Heart left ventricle (tissue), 16 donors: ENCODE data around the gene ELOB. TPM values are rescaled to one million over a fixed set of nuclear protein-coding genes. Genes with fewer than 3 reads are reported as not detected.

Experiments used
- ATAC-seq, 4 donors: fragments of 200-7000 bp; cut with Tn5 transposase; one replicate each; pipeline ENCODE4 v1.9.1; 2020 to 2022; ENCODE audit warnings: moderate library complexity in 4 of 4, mild to moderate bottlenecking in 3 of 4, moderate number of reproducible peaks in 1 of 4
- DNase-seq, 5 donors: peaks; one replicate each; pipeline ENCODE4 v3.0.0-alpha.2; 2020
- H3K27ac ChIP-seq, 12 donors: fragments of 200-600 bp; sonication (generic) in 4 of 12; one replicate each; pipeline versions ENCODE4 v1.5.0 to v1.8.0; 2016 to 2022; ENCODE audit warnings: mild to moderate bottlenecking in 2 of 12
- H3K27me3 ChIP-seq, 9 donors: fragments of 200-600 bp; sonication (generic) in 2 of 9; one replicate each; pipeline versions ENCODE4 v1.5.1 to v1.8.0; 2016 to 2022; ENCODE audit warnings: mild to moderate bottlenecking in 3 of 9
- H3K36me3 ChIP-seq, 9 donors: fragments of 200-600 bp; sonication (generic) in 2 of 9; one replicate each; pipeline versions ENCODE4 v1.5.0 to v1.8.0; 2018 to 2022; ENCODE audit warnings: mild to moderate bottlenecking in 2 of 9
- H3K4me1 ChIP-seq, 12 donors: fragments of 200-600 bp; sonication (generic) in 4 of 12; one replicate each; pipeline versions ENCODE4 v1.5.0 to v1.8.0; 2016 to 2022; ENCODE audit warnings: mild to moderate bottlenecking in 3 of 12
- H3K4me3 ChIP-seq, 12 donors: fragments of 200-600 bp; sonication (generic) in 4 of 12; one replicate each; pipeline versions ENCODE4 v1.5.0 to v1.8.0; 2017 to 2022; ENCODE audit warnings: mild to moderate bottlenecking in 9 of 12, moderate library complexity in 4 of 12
- H3K9me3 ChIP-seq, 12 donors: fragments of 200-600 bp; sonication (generic) in 4 of 12; one replicate each; pipeline versions ENCODE4 v1.5.0 to v1.8.0; 2016 to 2022; ENCODE audit warnings: mild to moderate bottlenecking in 1 of 12
- POLR2A ChIP-seq, 2 donors: fragments of 450-650 bp; IDR thresholded peaks; one replicate each; pipeline ENCODE4 v1.6.1; 2017; ENCODE audit warnings: antibody characterized with exemption in 2 of 2, mild to moderate bottlenecking in 2 of 2, moderate library complexity in 2 of 2
- WGBS, 4 donors: extraction: QIAGEN DNeasy Blood & Tissue Kit in 2 of 4; methylation state at CpG; one replicate each; pipeline versions ENCODE4 v1.1.5 to v1.1.7; 2013 to 2018; 5-methylcytosine and 5-hydroxymethylcytosine counted together
- intact Hi-C, 10 donors: fragments of 100-400 bp; cut with DNase I; formaldehyde crosslinking; loops; one replicate each; pipeline versions ENCODE4 v1.11.1 to v1.14.2; 2022
- long read RNA-seq, 3 donors: library from polyadenylated mRNA; unstranded; transcript quantifications; one replicate each; pipeline ENCODE4 v2.0.0, GENCODE V29; 2020 to 2021
- polyA plus RNA-seq, 2 donors: library from polyadenylated mRNA; stranded (reverse); fragments of 200-250 nt; gene quantifications; one replicate each; pipeline ENCODE4 v1.2.3, GENCODE V29; 2013
- total RNA-seq, 9 donors: library from RNA; depleted of rRNA in 2 of 9; stranded (reverse); fragments of >200 nt in 2 of 9; fragmentation: NEBNext Ultra II Directional in 3 of 9; extraction: Animal tissue kit (Norgen Biotek cat#: 25700) in 3 of 9; gene quantifications; one replicate each; pipeline versions ENCODE4 v1.1.0 to v1.2.4, GENCODE V29; 2016 to 2023
- TF ChIP-seq, protein P1 (sequence below), 12 donors: fragments of 200-600 bp; sonication (generic) in 4 of 12; IDR thresholded peaks; one replicate each; pipeline versions ENCODE4 v1.5.0 to v1.8.0; 2018 to 2022; ENCODE audit warnings: antibody characterized with exemption in 12 of 12, mild to moderate bottlenecking in 5 of 12
- donor health status: ischemic (EF 13 %, LVEDD 7.1; RV severe dilation, severe dysfunction).
- donor health status: healthy with polysubstance abuse.
- donor health status: DM: no; HTN: yes; CAD: no.
- donor health status: DM: no; HTN: no; CAD: no.
- donor health status: ischemic (EF 25% LVEDD 6.9; RV normal size, moderate dysfunction).
- donor health status: ischemic (EF 25% LVEDD 5.7; RV mildly dilated, moderate dysfunction).
- donor health status: healthy.
- donor health status: DM: yes; HTN: yes; CAD: no.
- donor health status: ischemic (EF 35%, LVEDD 5.7; RV mildly dilated, moderate dysfunction).
- donor health status: nonischemic (EF 11% LVEDD 7.7; RV severe dilation, severe dysfunction).
- donor health status: DM: yes; HTN: yes; CAD: no.
- donor health status: PGD.
- donor health status: ischemic (EF 29% LVEDD 5.4; RV normal size, mild dysfunction).
- donor health status: nonischemic (EF 23%, LVEDD 6.1; RV moderate dilation, normal function).

ELOB gene
- total RNA-seq, result 1,000 to 10,000 TPM in 1 of 9 donors, 100 to 1,000 TPM in 8; 213 to 1,067 (median 294) TPM
- 100 to 1,000 TPM; 462 to 926 TPM for polyA plus RNA-seq
- long read RNA-seq, donor 1, transcript ELOB-203 (4 exons, 991 nt), result major isoform, 160 of 241 reads
- long read RNA-seq, donor 1, transcript ELOB-202 (3 exons, 997 nt), result minor isoform, 71 of 241 reads
- long read RNA-seq, donor 1, partial matches to known transcripts, result 7 of 241 reads
- long read RNA-seq, donor 1, other reads (novel, unspliced or antisense), result 0 of 241 reads
- long read RNA-seq, donor 2, transcript ELOB-203 (4 exons, 991 nt), result major isoform, 60 of 102 reads
- long read RNA-seq, donor 2, transcript ELOB-202 (3 exons, 997 nt), result minor isoform, 36 of 102 reads
- long read RNA-seq, donor 2, partial matches to known transcripts, result 5 of 102 reads
- long read RNA-seq, donor 2, other reads (novel, unspliced or antisense), result 0 of 102 reads
- long read RNA-seq, donor 3, transcript ELOB-203 (4 exons, 991 nt), result major isoform, 106 of 168 reads
- long read RNA-seq, donor 3, transcript ELOB-202 (3 exons, 997 nt), result minor isoform, 53 of 168 reads
- long read RNA-seq, donor 3, partial matches to known transcripts, result 4 of 168 reads
- long read RNA-seq, donor 3, other reads (novel, unspliced or antisense), result 4 of 168 reads

DNA sequence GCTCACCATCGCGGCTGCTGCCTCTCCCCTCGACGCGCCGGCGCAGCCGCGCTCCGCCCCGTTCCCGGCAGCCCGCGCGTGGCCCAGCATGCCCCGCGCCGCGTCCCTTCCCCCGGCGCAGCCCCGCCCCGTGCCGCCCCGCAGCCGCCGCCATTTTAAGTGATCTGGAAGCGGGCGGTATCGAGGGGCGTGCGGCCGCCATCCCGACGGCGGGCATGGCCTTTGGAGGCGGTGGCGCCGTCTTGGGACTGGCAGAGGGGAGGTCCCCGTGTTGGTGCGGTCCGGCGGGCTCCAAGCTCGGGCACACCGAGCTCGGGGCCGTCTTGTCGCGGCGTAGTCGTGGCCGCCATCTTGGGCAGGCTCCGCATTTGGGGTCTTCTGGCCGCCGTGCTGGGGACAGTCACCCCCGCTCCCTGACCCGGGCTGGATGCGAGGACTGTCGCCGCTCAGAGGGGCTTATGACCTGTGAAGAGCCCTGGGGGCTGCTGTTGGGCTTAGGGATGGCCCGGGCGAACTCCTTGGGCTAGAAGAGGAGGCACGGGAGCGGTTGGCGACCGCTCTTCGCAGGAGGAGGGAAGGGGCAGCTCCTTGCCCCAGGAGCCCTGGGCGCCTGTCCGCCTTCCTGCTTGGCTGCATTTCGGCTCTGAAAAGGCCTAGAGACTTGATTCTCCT, at the start of gene ELOB:
TSS of gene ELOB (minus strand) at position 50 of the 672 bp plus-strand sequence. CDS start at position 9, 41 bp downstream.
- Histone ChIP-seq H3K4me3 (peak within 1 kb of the TSS; percentile 65 to 100 (median 93)), H3K27me3 (no peaks in the 10 kb centered on the region), H3K36me3 (peaks cover 0 to 31% (median 28%) of the 10 kb centered on the region in 9 donors), H3K9me3 (no peaks in the 10 kb centered on the region), H3K27ac (peak within 1 kb of the TSS; percentile 96 to 100 (median 100)), H3K4me1 (peaks cover 2 to 44% (median 26%) of the 10 kb centered on the region in 12 donors)
- TF ChIP-seq, protein P1, sequence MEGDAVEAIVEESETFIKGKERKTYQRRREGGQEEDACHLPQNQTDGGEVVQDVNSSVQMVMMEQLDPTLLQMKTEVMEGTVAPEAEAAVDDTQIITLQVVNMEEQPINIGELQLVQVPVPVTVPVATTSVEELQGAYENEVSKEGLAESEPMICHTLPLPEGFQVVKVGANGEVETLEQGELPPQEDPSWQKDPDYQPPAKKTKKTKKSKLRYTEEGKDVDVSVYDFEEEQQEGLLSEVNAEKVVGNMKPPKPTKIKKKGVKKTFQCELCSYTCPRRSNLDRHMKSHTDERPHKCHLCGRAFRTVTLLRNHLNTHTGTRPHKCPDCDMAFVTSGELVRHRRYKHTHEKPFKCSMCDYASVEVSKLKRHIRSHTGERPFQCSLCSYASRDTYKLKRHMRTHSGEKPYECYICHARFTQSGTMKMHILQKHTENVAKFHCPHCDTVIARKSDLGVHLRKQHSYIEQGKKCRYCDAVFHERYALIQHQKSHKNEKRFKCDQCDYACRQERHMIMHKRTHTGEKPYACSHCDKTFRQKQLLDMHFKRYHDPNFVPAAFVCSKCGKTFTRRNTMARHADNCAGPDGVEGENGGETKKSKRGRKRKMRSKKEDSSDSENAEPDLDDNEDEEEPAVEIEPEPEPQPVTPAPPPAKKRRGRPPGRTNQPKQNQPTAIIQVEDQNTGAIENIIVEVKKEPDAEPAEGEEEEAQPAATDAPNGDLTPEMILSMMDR (IDR thresholded peaks at IDR 0.05), result no peak
- peak; percentile 5 to 80 for TF ChIP-seq POLR2A (IDR thresholded peaks at IDR 0.05)
- DNase-seq, result peak; percentile 88 to 95 (median 92)
- WGBS, 4 donors, result 0 to 1% (median 0%) methylated on average over 11 to 70 of the region's 70 CpGs
- ATAC-seq, result peak; percentile 82 to 95 (median 92)
- intact Hi-C loops, result loop anchor here in 6 of 10 donors (1.0 to 10.0 kb wide), 5 partner anchors 23 to 137 kb away; partner anchors contain the start of genes SRRM2 (in 5 of the 6), FLYWCH1 (in 1 of the 6) and PRSS27 (in 1 of the 6)

DNA sequence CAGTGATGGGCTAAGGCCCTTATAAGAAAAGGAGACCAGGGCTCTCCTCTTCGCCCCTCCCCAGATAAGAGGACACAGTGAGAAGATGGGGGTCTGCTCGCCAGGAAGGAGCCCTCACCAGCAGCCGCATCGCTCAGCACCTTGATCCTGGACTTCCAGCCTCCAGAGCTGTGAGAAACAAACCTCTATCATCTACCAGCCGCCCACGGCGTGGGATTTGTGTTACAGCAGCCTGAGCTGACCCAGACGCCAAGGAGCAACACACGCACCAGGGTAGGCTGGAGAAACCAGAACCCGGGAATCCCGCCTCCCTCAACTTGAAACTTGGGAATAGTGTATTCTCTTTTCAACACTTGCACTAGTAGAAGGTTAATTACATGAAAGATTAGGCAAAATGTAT, 48.8 kb upstream of the ELOB start:
- H3K27me3 ChIP-seq, result peaks cover 0 to 16% (median 3%) of the 10 kb centered on the region in 9 donors
- no peak for ATAC-seq
- DNase-seq, result no peak

DNA sequence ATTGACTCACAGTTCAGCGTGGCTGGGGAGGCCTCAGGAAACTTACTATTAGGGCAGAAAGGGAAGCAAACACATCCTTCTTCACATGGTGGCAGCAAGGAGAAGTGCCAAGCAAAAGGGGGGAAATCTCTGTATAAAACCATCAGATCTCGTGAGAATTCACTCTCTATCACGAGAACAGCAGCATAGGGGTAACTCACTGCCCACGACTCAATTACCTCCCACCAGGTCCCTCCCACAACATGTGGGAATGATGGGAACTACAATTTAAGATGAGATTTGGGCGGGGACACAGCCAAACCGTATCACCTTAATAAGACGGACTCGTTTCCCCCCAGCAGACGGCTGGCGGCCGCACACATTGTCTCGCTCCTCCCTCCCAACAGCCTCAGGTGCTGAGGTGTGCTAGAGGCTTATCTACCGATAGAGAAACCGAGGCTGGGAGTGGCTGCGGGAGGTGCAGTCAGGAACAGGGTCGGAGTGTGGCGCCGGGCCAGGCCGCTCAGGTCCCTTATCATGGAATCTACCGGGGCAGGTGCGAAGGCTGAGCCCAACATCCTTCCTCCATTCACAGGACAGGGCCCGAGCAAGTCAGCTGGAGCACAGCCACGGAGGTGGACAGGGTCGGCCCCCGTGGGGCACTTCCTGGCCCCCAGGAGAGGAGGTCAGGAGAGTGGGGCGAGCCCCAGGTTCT, 48.1 kb upstream of the ELOB start:
- Histone ChIP-seq H3K4me3 (no peak overlapping the region), H3K36me3 (no peaks in the 10 kb centered on the region), H3K27ac (no peak overlapping the region), H3K4me1 (peaks cover 0 to 7% (median 0%) of the 10 kb centered on the region in 12 donors), H3K27me3 (peaks cover 0 to 16% (median 3%) of the 10 kb centered on the region in 9 donors), H3K9me3 (no peaks in the 10 kb centered on the region)
- ATAC-seq (no peak), DNase-seq (no peak)
- whole genome bisulfite sequencing, 4 donors, result 75 to 85% (median 78%) methylated on average over 21 to 26 of the region's 26 CpGs
- TF ChIP-seq POLR2A (IDR thresholded peaks at IDR 0.05), result no peak
- TF ChIP-seq, protein P1 (IDR thresholded peaks at IDR 0.05), result no peak
- intact Hi-C loops, result no loop called here

More for the DNA sequence above, 48.8 kb upstream of the ELOB start:
- no peak overlapping the region for H3K27ac ChIP-seq
- intact Hi-C loops, result no loop called here
- no peak overlapping the region for H3K4me3 ChIP-seq
- no peaks in the 10 kb centered on the region for H3K36me3 ChIP-seq
- H3K9me3 ChIP-seq, result no peaks in the 10 kb centered on the region
- peaks cover 0 to 10% (median 0%) of the 10 kb centered on the region in 12 donors for H3K4me1 ChIP-seq
- TF ChIP-seq, protein P1 (IDR thresholded peaks at IDR 0.05), result no peak
- no peak for TF ChIP-seq POLR2A (IDR thresholded peaks at IDR 0.05)
- WGBS, 4 donors, result 72 to 81% (median 73%) methylated on average over 11 of the region's 11 CpGs
